HG03342 (cell line): Measurements from ENCODE around the gene KRT85.
"Not testable (repeated sequence)": the region's sequence is repeated elsewhere in the genome, so short reads cannot be mapped to it uniquely, and the experiment has no call there.

Experiments
- ATAC-seq: cut with Tn5 transposase; IDR thresholded peaks from one replicate; pipeline ENCODE4 v1.9.1; 2021; ENCODE audit warnings: mild to moderate bottlenecking, moderate library complexity; ENCODE audit not compliant: unreplicated experiment

The KRT85 gene

GRCh38 chr12:52350786-52351185, 16.5 kb downstream of the KRT85 start:
- no peak for ATAC-seq

GRCh38 chr12:52350021-52350620, 17.2 kb downstream of the KRT85 start:
- no peak for ATAC-seq

DNA sequence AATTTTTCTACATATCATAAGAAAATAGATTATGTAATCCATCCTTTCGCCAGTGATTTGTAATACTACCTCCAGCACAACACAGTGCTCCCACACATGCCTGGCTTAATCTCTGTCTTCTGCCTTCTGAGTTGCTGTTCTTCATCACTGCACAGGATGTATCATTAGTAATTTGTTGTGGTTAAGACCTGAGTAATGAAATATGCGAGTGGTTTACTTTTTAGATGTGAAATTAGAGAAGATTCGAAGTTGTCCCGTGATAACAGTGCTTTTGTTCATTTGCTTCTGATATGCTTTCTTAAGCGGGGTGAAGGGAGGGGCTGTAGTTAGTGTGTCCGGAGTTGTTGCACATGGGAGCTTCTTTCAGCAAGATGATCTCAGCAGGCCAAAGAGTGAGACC, 18.1 kb downstream of the KRT85 start:
- no peak for ATAC-seq

DNA sequence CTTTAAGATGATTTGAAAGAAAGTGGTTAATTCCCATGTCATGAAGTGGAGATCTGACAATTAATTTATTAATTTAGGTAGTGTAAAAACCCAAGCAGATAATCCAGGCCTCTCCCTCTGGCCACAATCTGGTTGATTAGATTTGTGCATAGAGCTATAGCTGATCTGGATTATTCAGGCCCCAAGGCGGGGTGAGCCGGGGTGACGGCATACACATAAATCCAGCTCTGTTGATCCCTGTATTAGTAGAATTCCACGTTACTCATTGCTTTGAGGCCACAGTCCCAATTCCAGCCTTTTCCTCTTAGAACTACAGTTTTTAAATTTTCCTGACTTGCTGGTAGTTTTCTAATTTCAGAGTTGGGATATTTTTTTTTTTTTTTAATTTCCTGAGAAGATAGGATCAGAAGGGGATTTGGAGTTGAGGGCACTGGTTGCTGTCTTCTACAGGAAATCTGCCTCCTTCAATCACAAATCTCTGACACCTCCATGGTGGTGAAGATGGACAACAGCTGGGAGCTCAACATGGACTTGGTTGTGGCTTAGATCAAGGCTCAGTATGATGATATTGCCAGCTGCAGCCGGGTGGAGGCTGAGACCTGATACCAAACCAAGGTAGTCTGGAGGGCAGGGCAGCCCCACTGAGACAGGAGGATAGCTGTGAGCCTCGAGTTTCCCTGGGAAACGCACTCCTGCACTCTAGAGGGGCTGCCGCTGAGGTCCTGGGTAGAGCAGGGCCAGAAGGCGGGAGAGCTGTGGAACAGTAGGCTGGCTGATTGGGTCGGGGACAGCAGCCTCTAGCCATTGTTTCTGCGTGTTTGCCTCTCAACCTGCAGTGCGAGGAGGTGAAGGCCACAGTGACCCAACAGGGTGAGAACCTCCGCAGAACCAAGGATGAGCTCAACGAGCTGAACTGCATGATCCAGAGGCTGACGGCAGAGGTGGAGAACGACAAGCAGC, 19.4 kb downstream of the KRT85 start:
- ATAC-seq: no peak

- ATAC-seq: no peak
These were observed 20.3 kb downstream of the KRT85 start for GRCh38 chr12:52347016-52347415.

DNA sequence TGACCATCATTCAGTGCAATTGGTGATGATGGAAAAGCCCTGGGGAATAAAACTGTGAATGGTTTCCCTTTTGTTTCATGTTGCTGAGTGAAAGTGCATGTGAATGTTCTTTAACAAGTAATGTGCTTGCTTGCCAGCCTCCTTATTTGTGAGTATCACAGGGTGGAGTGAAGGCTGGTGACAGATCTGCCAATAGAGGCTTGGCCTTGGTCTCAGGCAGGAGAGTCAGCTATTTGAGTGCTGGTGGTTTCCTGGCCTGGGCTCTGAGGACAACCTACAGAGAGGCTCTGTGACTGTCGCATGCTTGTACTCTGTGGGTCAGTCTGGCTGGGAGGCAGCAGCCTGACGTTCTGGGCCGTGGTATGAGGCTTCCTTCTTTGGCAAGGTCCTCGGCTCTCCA, 20.7 kb downstream of the KRT85 start:
- ATAC-seq: no peak

DNA sequence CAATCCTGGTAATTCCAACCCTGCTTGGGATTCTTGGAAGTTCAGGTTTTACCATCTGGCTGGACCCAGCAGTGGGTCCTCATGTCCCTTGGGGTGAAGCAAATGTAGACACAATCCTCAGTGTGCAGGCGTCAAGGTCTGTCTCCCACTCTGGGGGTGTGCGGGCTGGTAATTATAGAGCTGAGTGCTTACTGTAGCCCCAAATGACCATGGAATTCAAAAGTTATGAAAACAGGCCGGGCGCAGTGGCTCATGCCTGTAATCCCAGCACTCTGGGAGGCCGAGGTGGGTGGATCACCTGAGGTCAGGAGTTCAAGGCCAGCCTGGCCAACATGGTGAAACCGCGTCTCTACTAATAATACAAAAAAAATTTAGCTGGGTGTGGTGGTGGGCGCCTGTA, 22.2 kb downstream of the KRT85 start:
- ATAC-seq: not testable (repeated sequence)

- no peak for ATAC-seq
These were observed 23.2 kb downstream of the KRT85 start for GRCh38 chr12:52344111-52344510.

- no peak for ATAC-seq
These were observed 23.7 kb downstream of the KRT85 start for GRCh38 chr12:52343550-52343949.

- ATAC-seq: no peak
These were observed 24.3 kb downstream of the KRT85 start for GRCh38 chr12:52342781-52343490.

DNA sequence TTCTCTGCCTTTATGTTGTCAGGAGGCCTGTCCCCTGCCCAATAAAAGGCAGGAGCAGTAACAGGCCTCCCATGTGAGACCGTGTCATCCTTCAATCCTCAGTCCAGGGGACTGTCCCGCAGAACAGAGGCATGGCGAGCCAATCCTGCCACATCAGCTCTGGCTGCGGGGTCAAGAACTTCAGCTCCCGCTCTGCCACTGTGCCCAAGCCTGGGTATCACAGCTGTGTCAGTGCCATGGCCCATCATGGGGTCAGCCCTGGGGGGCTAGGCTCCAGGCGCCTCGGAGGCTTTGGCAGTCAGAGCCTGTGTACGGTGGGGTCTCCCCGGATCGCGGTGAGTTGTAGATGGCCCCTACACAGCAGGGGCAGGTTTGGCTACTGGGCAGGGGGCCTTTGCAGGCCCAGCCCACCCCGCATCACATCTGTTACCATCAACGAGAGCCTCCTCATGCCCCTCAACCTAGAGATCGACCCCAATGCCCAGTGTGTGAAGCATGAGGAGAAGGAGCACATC, 26.2 kb downstream of the KRT85 start:
- ATAC-seq: no peak

DNA sequence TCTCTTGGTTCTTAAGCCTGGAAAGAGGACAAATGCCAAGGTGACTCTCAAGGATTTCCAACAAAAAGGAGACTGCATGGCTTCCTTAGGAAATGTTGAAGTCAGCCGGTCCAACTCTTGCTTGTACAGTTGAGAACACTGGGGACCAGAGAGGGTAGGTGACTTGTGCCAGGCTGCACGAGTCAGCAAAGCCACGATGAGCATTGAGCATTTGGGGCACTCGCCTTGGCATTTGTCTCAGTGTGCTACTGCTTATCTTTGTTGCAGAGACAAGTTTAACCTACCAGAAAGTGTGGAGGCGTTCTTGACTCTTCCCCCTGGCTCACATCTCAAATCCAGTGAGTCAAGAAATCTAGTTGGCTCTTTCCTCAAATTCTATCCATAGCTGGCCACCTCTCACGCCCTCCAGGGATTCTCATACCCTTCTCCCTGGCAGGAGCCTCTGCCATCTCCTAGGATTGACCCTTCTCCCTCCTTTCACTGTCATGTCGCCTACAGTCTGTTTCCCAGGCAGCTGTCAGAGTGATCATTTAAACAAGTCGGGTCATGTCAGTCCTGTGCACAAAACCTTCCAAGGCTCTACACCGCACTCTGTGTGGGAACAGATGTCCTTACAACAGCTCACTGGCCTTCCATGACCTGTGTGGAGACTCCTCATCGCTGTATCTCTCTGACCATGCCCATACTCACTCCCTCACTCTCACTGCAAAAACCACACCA, 28.9 kb downstream of the KRT85 start:
- no peak for ATAC-seq

- no peak for ATAC-seq
These were observed 30.2 kb downstream of the KRT85 start for GRCh38 chr12:52337054-52337453.

- no peak for ATAC-seq
These were observed 30.6 kb downstream of the KRT85 start for GRCh38 chr12:52336641-52337040.

GRCh38 chr12:52335598-52336262, 31.6 kb downstream of the KRT85 start:
- no peak for ATAC-seq

- no peak for ATAC-seq
These were observed 33.1 kb downstream of the KRT85 start for GRCh38 chr12:52334185-52334584.

- no peak for ATAC-seq
These were observed 34.0 kb downstream of the KRT85 start for GRCh38 chr12:52333321-52333720.

GRCh38 chr12:52332381-52332780, 34.9 kb downstream of the KRT85 start:
- no peak for ATAC-seq

DNA sequence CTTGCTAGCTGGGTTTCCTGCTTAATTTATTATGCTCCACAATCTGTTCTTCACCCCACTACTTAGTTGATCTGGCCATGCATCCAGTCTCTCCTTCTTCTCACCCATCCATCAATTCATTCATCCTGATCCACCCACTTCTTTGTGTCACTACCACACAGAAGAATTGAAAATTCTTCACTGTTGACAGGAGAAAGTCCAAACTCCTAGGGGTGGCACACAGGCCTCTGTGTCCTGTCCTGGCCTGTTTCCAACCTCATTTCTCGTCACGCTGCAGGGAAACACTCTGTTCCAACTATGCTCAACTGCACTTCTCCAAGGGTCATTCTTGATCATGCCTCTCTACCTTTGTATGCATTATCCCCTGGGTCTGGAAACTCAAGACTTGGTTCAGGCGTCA, 35.4 kb downstream of the KRT85 start:
- no peak for ATAC-seq

DNA sequence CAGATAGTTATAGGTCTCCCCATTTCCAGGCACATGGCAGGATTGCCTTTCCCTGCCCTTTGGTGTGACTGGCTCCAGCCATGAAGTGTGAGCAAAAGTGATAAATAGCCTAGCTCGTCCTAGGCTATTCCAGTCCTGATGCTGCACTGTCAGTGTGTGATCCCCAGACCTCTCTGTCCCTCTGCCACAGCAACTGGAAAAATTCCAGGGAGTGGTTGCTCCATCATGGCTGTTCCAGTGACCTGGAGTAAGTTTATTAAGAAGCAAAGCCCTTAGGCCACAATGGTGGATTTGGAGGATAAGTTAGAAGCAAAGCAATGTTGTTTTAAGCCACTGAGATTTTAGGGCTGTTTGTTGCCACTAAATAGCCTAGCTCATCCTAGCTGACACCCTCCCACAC, 36.2 kb downstream of the KRT85 start:
- no peak for ATAC-seq
